HG02588 (cell line): ENCODE results near the gene PGK2.
"Not testable (repeated sequence)": the region's sequence is repeated elsewhere in the genome, so short reads cannot be mapped to it uniquely, and the experiment has no call there.

Source experiments
- ATAC-seq: cut with Tn5 transposase; IDR thresholded peaks from one replicate; pipeline ENCODE4 v1.9.1; 2021; ENCODE audit warnings: mild to moderate bottlenecking, moderate library complexity; ENCODE audit not compliant: unreplicated experiment

The PGK2 gene

DNA sequence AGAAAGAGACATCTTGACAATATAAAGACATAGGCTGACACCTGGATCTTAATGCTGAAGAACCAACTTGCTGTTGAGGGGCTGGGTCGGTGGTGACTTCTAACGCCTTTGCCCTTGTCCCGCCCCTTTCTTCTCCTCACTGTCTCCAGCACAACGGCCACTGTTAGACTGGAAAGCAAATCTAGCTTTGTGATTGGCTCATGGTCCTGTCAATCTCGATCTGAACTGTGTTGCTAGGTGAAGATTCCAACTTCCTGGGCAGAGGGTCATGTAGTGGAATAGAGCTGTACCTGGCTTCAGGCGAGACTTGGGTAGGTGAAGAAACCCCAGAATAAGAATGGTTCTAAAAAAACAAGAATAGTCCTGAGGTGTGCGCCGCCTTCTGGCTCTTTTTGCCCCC, at the start of gene PGK2:
Gene PGK2 (minus strand): TSS at position 110 of the 400 bp plus-strand sequence. CDS start 98 bp downstream, at position 12.
- ATAC-seq: no peak

DNA sequence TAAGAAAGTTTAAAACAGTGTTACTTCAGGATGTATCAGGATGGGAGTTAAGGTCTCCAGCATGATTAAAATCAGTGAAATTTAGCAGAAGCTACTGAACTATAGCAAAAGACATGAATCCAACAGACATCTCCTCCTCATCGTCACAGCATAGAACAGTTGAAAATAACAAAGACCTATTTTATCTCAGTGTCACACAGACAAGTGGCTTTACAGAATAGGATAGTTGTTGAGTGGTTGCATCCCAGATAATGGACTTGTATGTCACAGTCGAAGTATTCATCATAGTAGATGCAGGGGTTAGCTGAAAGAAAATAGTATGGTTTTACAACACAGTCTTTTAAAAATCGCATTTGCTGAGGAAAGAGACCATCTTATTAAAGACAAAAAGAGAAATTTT, 48.1 kb upstream of the PGK2 start:
- ATAC-seq: no peak

DNA sequence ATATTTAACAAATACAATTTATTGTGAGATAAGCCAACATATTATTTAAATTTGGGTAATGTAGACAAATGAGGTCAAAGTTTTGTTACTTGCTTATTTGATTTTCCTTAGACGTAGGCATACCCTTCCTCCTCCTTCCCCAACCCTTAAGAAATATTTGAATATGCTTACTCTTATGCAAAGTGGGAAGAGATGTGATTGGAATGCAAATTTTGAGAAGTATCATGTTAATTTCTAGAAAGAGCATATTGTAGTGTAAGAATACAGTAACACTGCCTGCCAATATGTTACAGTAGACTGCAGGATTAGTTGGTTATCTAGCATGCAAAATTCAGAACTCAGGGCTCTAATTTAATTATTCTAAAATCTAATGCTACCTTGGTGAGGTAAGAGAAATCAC, 46.3 kb upstream of the PGK2 start:
- ATAC-seq: no peak

DNA sequence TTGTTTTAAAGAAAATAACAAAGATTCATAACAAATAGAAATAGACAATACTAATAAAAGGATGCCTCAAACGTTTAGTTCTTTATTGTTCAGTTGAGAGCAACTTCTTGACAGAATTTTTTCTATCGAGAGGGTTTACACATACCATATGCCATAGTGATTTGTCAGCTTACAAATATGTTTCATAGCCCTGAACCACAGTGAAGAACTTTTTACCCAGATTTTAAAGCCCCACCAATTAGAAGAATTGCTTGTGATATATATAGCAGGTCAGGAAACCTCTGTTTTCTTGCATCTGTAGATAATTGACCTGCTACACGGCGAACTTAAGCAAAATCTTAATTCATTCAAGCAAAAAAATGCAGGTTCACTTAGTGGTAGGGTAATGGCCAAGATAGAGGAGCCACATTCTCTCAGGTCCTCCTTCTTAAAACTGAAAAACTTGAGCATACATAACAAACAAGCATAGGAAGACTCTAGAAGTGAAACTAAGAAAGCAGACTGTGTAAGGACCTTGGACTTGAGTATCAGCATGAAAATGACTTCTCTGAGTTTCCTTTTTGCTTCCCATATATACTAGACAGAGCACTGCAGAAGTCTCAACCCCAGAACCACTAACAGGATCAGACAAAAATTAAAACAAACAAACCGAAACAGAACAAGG, 39.8 kb upstream of the PGK2 start:
- ATAC-seq: peak; percentile 95

DNA sequence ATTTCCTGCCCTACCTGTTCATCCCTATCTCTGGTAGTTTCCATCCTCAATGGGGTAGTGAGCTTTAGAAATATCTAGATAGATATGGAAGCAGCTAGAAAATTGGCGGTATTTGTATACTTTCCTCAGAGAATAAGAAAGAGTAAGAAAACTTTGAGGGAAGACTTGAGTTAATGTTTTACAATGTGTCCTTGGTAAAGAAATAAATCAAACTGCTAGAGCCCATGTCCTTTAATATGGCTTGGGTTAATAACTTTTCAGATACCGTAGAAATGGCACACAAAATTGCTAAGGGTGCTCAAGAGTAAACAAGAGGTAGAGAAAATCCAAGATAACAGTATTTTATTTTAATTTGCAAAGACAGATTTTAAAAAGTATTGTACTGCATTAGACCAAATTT, 28.1 kb upstream of the PGK2 start:
- no peak for ATAC-seq

DNA sequence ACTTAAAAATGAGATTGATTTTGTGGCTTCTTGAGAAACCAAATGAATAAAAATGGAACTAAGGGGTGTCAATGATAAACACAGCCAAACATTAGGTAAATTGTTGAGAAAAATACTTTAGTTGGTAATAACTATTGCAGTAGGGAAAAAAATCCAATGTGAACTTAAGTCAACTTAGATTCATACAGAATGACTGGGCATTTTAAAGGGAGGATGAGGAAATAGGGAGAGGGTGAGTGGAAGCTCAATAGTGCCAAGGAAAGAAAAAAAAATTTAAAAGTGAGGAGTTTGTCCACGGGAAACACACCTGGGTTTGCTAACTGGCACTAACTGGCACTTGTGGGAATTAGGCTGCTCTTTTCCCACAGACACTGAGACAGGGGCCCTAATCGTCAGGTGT, 26.2 kb upstream of the PGK2 start:
- ATAC-seq: no peak

DNA sequence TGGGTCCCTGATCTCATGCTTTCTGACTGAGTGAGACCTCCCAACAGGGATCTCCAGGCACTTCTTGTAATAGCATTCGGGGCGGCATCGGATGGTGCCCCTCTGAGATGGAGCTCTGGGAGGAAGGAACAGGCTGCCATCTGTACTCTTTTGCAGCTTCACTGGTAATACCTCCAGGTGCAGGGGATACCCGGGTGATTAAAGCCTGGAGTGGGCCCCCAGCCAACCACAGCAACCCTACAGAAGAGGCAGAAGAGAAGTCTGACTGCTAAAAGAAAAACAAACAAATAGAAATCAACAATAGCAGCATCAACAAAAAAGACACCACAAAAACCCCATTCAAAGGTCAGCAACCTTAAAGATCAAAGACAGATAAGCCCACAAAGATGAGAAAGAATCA, 19.1 kb upstream of the PGK2 start:
- no peak for ATAC-seq

DNA sequence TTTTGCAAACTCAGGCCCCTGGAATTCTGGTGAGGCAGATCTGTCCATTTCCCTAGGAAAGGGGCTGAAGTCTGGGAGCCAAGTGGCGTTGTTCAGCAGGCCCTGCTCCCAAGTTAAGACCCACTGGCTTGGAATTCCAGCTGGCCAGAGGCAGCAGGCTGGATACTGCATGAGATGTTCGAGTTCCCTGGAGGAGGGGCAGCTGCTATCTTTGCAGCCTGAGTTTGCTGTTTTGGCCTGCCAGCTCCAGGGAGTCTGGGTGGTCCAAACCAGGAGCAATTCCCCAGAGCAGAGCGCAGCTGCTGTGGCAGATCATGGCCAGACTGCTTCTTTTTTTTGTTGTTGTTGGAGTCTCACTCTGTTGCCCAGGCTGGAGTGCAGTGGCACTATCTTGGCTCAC, 18.2 kb upstream of the PGK2 start:
- no peak for ATAC-seq

DNA sequence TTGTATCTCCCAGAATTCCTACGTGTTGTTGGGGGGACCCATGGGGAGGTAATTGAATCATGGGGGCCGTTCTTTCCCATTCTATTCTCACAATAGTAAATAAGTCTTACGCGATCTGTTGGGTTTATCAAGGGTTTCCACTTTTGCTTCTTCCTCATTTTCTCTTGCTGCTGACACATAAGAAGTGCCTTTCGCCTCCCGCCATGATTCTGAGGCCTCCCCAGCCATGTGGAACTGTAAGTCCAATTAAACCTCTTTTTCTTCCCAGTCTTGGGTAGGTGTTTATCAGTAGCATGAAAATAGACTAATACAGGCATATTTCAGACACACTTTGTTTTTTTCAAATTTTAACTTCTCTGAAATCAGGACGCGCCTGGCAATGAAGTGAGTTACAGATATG, 14.4 kb upstream of the PGK2 start:
- no peak for ATAC-seq

DNA sequence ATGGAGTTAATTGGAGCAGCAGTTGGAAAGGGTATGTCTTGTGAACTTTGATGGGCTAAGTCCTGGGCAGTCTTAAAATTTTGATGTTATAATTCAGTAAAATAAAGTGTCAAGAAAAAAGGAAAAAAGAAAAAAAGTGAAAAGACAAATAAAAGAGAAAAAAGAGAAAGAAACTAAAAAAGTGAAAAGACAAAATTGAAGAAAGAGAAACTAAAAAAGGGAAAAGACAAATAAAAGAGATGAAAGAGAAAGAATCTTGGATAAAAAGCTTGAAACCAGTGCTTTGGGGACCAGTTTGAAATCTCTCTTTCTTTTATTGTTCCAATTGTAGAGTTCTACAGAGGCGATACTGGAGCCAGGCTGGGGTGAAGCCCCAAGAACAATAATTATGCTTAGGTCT, 12.0 kb upstream of the PGK2 start:
- ATAC-seq: no peak

DNA sequence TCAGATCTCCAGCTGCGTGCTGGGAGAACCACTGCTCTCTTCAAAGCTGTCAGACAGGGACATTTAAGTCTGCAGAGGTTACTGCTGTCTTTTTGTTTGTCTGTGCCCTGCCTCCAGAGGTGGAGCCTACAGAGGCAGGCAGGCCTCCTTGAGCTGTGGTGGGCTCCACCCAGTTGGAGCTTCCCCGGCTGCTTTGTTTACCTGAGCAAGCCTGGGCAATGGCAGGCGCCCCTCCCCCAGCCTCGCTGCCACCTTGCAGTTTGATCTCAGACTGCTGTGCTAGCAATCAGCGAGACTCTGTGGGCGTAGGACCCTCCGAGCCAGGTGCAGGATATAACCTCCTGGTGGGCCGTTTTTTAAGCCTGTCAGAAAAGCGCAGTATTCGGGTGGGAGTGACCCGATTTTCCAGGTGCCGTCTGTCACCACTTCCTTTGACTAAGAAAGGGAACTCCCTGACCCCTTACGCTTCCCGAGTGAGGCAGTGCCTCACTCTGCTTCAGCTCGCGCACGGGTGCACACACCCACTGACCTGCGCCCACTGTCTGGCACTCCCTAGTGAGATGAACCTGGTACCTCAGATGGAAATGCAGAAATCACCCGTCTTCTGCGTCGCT, 9.9 kb upstream of the PGK2 start:
- not testable (repeated sequence) for ATAC-seq

DNA sequence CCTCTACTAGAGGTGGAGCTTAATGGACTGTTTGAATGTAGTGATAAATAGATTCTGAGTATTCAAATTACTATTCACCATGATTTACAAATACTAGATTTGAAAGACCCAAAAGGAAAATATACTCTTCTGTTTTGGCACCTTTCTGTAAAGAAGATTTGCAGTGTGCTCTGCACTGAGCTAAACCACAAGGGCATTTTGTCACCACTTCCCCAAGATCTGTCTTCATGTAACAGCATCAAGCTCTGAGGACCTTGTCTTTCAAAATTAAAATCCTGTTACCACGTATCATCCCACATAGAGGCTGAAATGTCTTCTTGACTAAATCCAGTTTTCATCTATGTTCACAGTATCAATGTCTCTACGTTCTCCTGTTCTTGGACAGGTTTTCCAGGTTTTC, 3.3 kb upstream of the PGK2 start:
- no peak for ATAC-seq

DNA sequence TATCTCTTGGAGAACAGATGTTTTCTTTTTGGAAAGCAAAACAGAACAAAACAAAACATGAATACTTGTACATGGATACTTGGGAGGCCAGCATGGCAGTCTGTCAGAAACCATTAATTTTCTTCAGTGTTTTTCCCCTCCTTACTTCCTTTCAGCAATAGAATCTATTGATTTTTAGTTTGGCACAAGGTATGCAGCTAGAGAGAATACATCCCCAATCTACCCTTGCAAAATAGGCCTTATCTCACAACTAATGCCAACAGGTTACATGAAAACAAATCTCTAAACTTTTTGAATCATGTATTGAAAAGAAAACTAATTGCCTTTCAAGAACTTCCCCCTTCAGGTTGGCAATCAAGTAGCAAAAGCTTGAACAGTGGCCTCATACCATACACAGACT, 2.8 kb downstream of the PGK2 start:
- ATAC-seq: no peak

DNA sequence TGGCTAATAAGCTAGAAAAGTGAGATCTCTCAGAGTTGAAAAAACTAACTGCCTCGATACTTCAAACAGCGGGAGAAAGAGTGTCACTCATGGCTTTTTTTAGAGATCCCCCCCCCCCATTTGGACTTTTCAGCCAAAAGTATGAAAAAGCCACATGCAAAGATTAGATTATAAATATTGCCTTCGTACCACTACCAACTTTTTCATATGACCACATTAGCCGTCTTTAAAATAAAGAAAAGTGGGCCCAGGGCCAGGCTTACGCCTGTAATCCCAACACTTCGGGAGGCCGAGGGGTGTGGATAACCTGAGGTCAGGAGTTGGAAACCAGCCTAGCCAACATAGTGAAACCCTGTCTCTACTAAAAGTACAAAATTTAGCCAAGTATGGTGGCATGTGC, 4.4 kb downstream of the PGK2 start:
- ATAC-seq: no peak

DNA sequence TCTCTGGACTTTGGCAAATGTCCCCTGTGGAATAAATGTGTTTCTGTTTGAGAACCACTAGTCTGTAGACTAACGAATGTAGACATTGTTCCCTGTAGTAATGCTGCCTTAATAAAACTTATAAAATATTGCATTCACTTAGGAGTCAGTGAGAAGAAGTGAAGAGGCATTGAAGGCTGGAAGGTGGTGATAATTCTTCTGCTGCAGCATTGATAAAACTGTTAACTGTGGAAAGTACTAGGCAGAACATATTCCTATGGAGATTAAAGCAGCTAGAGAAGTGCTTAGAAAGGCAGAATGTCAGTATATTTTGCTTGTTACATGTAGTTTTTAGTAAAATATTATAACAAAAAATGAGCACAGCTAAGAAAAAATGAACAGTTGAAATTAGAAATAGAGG, 4.8 kb downstream of the PGK2 start:
- no peak for ATAC-seq

DNA sequence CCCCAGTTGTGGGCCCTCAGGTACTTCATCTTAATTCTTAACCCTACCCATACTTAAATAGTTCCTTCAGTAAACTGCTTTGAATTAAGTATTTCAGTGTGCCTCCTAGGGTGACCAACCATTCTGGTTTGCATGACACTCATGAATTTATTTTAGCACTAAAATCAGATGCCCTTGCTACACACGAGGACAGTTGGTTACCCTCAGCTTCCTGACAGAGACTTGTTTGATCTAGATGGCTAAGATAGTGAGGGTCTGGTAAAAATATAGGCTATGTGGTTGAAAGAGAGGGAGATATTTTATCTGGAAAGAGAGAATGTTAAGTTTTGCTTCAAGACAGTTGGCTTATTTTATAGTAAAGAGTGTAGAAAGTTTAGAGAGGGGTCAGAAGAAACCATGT, 10.6 kb downstream of the PGK2 start:
- ATAC-seq: no peak

DNA sequence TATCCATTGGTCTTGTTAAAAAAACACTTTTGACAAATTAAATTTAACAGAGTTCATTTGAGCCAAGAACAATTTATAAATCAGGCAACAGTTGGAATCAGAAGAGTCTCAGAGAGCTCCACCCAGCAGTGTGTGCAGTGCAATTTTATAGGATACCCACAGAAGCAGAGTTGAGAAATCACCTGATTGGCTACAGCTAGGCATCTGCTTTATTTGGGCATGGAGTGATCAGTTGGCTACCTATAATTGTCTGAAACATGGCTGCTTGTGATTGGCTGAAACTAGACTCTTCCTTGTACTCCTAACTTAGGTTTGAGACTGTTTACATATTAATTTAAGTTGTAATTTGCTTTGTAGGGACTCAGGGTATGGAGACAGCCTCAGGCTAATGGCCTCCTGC, 12.0 kb downstream of the PGK2 start:
- no peak for ATAC-seq

DNA sequence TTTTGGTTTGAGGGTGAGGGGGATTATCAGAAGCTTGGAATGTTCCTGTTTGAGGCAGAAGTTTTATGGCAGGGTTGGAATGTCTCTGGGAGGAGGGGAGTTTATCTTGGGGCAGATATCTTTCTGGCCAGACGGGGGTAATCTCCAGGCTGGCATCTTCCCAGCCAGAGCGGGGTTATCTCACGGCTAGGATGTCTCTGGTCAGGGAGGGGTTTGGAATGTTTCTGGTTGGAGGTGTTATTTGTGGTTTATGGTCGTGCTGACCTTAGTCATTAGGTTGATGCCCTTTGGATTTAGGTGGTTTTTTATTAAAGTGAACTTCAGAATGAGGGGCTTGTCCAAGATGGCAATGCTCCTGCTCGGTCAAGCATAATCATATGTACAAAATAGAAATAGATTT, 14.8 kb downstream of the PGK2 start:
- ATAC-seq: no peak

DNA sequence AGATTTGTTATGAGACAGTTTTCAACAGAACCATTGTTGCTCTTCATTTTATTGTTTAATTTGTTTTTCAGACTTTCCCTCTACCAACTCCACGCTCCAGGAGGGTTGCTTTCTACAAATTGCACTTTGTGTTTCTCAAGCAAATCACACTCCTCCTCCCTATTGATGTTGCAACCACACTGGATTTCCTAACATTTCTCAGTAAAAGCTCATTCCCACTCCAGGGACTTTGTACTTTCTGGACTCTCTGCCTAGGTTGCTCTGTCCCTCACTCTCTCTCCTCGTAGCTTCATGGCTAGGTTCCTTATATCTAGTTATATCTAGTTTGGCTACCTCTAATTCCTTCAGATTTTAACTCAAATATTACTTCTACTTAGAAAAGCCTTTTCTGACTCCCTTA, 20.3 kb downstream of the PGK2 start:
- no peak for ATAC-seq

DNA sequence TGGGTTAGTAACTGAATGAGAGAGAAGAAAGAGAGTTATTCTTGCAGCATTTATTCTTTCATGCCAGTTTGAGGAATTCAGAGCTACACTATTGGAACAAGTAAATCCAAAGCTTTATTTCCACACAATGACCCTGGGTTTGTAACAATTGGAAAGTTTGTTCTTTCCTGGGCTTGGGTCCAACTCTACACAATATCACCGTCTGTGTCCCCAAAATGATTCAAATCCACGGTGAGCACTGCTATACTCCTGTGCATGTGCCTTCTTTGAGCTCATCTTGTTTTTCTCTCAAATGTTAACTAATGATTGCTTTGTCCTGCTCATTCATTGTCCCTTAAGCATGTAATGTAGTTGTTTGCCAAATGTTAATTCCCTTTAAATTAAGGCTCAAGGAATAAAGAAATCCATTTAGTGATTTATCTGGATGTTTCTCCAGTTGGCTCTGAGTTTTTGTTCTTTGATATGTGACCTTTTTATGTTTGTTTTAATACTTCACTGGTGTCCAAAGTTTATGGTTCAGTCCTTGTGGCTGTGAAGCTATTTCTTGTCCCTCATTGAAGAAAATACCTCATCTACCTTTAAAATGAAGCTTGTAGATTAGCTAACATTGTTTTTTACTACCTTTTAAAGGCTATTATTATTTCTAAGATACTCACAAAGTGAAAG, 22.4 kb downstream of the PGK2 start:
- no peak for ATAC-seq

DNA sequence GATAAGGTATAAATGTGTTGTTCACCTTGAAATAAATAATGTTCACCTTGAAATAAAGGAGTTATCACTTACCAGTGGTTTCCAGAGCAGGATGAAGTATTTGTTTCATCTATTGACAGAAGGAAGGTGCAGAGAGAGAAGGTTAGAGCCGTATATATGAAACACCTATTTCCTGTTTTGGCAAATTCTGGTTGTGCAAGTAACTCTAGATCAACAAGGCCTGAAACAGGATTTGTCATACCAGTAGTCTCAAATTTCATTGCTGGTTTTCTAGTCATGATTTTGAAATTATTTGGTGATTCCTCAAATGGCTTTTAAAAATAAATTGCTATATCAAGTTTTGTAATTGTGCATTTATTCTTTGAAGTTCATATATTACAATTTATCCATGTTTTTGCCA, 42.8 kb downstream of the PGK2 start, which contains the start of gene CRISP3:
Gene CRISP3 (minus strand): TSS at position 130 of the 400 bp plus-strand sequence. CDS start 21 bp downstream, at position 109.
- no peak for ATAC-seq

DNA sequence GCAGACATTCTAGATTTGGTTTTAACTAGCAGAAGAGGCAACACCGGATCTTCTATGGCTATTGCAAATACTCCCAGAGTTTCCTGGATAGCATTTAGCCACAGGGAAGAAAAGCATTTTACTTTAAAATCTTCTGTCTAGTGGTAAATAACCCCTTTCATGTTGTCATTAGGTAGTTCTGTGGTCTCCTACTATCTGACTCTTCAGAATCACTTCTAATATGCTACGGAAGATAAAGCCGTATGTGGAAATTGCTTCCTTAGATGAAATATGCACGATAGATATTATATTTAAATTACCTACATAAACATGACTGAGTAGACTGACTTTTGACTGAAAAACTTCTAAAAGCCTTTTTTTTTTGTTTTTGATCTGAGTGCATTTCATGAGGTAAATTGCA, 43.7 kb downstream of the PGK2 start:
- no peak for ATAC-seq
